GM19467 (cell line): ENCODE data around the gene KRTAP4-6.
"Not testable (repeated sequence)": the region's sequence is repeated elsewhere in the genome, so short reads cannot be mapped to it uniquely, and the experiment has no call there.

Experiments used
- ATAC-seq: cut with Tn5 transposase; IDR thresholded peaks from one replicate; pipeline ENCODE4 v1.9.1; 2021; ENCODE audit warnings: mild to moderate bottlenecking, moderate library complexity; ENCODE audit not compliant: unreplicated experiment

Gene KRTAP4-6

DNA sequence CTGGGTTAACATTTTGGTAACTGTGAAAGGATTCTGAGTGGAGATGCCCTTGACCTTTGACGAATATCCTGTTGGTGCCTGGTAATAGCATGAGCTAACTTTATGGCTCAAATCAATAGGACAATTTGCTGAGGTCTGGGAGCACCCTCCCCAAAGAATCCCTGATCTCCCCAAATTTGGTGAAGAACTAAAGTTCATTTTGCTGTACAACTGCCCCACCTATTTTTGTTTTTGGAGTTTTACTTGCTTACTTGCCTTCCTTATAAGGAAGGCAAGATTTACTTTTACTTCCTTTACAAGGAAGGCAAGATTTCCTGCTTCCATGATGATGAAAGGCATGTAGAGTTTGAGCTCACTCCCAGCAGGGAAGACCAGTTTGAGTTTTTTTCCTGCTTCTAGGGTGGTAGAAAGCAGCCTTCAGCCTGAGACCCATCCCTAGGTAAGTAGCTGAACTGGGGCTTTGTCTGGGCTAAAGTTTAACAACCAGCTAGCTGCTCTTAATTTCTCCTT lies 32.3 kb downstream of the KRTAP4-6 start:
- ATAC-seq: no peak

DNA sequence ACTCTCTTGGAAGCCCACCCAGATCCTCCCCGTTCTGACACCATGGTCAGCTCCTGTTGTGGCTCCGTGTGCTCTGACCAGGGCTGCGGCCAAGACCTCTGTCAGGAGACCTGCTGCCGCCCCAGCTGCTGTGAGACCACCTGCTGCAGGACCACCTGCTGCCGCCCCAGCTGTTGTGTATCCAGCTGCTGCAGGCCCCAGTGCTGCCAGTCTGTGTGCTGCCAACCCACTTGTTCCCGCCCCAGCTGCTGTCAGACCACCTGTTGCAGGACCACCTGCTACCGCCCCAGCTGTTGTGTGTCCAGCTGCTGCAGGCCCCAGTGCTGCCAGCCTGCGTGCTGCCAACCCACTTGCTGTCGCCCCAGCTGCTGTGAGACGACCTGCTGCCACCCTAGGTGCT lies 35.0 kb downstream of the KRTAP4-6 start, which contains the start of gene KRTAP4-9:
Gene KRTAP4-9 (plus strand): TSS at position 43 of the 400 bp plus-strand sequence. CDS start 0 bp downstream, at position 43.
- ATAC-seq: not testable (repeated sequence)

DNA sequence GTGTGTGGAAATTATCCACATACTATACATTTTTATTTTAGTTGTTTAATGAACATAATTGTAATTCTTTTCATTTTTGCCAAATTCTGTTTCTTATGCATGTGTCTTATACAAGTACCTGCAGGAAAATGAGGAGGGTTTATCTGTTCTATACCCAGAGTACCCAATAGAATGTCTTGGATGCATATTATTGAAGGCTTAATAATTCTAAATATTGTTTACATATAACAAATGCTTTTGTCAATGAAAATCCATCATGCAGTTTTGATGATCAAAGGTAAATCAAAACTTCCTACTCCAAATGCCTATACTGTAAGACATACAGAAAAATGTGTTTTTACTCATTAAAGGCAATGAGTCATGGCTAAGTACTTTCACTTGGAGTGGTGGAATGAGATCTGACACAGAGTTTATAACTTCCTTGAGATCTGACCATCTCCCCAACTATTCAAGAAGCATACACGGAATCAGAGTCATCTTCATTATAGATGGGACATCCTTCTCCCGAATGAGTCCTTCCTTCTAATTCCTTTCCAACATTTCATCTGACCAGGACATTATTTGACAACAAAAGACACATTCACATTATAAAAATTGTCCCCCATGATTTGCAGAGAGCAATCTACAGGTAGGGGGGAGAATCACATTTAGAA lies 35.8 kb downstream of the KRTAP4-6 start:
- ATAC-seq: not testable (repeated sequence)

GRCh38 chr17:41103896-41104295 lies 36.4 kb downstream of the KRTAP4-6 start:
- no peak for ATAC-seq

DNA sequence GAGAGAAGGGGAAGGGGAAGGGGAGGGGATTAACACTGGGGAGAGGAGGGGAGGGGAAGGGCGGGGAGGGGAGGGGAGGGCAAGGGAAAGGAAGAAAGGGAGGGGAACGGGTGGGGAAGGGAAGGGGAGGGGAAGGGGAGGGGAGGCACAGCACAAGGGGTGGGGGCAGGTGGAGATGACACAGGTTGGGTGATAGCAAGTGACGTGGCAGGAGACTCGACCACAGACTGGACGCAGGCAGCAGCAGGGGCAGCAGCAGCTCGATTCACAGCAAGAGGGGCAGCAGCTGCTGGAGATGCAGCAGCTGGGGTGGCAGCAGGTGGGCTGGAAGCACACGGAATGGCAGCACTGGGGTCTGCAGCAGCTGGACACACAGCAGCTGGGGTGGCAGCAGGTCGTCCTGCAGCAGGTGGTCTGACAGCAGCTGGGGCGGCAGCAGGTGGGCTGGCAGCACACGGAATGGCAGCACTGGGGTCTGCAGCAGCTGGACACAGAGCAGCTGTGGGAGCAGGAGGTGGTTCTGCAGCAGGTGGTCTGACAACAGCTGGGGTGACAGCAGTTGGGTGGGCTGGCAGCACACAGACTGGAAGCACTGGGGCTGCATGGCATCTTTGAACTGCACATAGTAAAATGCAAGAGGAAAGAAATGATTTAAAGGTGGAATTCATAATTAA lies 38.6 kb downstream of the KRTAP4-6 start, which contains the start of gene KRTAP4-16:
Gene KRTAP4-16 (minus strand): TSS at position 624 of the 674 bp plus-strand sequence. CDS start 0 bp downstream, at position 624.
- no peak for ATAC-seq

DNA sequence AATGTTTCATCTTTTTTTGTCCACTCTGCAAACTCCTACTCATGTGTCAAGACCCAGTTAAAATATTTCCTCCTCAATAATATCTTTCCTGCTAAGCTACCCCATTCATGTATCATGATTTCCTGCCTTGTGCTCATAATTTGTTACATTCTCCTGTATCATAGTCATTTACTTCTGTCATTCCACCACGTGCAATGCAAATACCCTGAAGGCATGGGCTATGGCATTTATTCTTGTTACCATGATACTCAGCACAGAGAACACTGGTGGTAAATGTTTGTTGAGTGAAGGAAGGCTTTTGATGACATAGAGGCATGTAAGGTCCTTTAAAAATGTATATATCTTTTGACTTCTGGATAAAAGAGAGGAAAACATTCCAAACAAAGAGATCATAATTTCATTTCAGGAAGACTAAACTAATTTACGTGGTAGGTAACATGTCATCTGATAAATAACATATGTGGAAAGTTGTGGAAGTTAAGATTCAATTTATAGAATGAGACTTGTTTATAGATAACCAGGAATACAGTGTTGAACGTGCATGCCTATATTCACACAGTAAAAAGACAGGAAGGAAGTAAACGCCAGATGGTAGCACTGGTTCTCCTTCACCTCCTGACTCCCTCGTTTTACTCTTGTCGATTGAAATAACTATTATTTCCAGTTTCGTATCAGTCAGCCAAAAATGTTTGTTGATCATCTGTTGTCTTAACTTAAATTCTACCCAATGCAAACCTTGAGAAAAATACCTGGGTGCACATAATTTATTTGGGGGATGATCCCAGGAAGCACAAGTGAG lies 40.5 kb downstream of the KRTAP4-6 start:
- ATAC-seq: not testable (repeated sequence)

DNA sequence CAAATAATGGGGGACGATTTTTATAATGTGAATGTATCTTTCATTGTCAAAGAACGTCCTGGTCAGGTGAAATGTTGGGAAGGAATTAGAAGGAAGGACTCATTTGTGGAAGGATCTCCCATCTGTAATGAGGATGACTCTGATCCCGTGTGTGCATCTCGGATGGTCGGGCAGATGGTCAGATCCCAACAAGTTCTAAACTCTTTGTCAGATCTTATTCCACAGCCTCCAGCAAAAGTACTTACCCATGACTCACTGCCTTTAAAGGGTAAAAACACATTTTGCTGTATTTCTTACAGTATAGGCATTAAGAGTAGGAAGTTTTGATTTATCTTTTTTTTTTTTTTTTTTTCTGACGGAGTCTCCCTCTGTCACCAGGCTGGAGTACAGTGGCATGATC lies 41.9 kb downstream of the KRTAP4-6 start:
- ATAC-seq: no peak

DNA sequence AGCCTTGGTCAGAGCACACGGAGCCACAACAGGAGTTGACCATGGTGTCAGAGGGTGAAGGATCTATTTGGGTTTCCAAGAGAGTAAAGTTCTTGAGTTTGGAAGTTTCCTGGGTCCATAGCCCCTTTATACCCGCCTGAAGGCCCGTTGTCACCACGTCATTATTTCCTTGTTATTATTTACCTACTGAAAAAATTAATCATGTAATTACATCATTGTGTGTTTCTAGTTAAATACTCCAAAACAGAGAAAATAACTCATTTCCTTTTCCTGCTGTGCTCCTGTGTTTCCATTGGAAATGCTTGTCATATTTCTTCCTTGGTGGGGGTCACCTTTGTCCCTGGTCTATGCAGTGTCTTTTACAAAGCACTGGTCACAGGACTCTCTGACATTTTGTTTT lies 42.3 kb downstream of the KRTAP4-6 start, which contains the start of gene KRTAP4-8:
Gene KRTAP4-8 (minus strand): TSS at position 101 of the 400 bp plus-strand sequence. CDS start 58 bp downstream, at position 43.
- no peak for ATAC-seq

- no peak for ATAC-seq
Measured at GRCh38 chr17:41096055-41096454, 44.3 kb downstream of the KRTAP4-6 start.
